GM18870 (cell line): ENCODE results near the gene TAS2R43.
"Not testable (repeated sequence)": the region's sequence is repeated elsewhere in the genome, so short reads cannot be mapped to it uniquely, and the experiment has no call there.

Experiments
- ATAC-seq: cut with Tn5 transposase; IDR thresholded peaks from one replicate; pipeline ENCODE4 v1.9.1; 2021; ENCODE audit warnings: moderate library complexity; ENCODE audit not compliant: unreplicated experiment

TAS2R43 gene

GRCh38 chr12:11062194-11062593 is 29.9 kb downstream of the TAS2R43 start, which contains the start of gene TAS2R46:
Gene TAS2R46, minus strand, starts transcription at chr12:11062294. Its CDS starts 0 bp downstream, at chr12:11062294.
- not testable (repeated sequence) for ATAC-seq

GRCh38 chr12:11059784-11060183 is 32.3 kb downstream of the TAS2R43 start:
- no peak for ATAC-seq

GRCh38 chr12:11059041-11059440 is 33.1 kb downstream of the TAS2R43 start:
- ATAC-seq = no peak

GRCh38 chr12:11055306-11055705 is 36.8 kb downstream of the TAS2R43 start:
- ATAC-seq = no peak

GRCh38 chr12:11049806-11050531 is 42.1 kb downstream of the TAS2R43 start:
- not testable (repeated sequence) for ATAC-seq

GRCh38 chr12:11041366-11041765 is 50.7 kb downstream of the TAS2R43 start:
- not testable (repeated sequence) for ATAC-seq
